Measurements from ENCODE around the gene CDON. TPM values are rescaled to one million over a fixed set of nuclear protein-coding genes. Genes with fewer than 3 reads are reported as not detected.

Gene CDON
- total RNA-seq, 1 donor = 12.3 TPM

GRCh38 chr11:126106594-126107328 lies 44.1 kb upstream of the CDON start:
- Histone ChIP-seq H2AFZ (ENCODE audit: low read length) (peak overlapping the region; percentile 38), H3K36me3 (ENCODE audit: insufficient read depth, low read length) (no peaks in the 10 kb centered on the region), H3K4me3 (ENCODE audit: insufficient read depth, low read length) (no peak overlapping the region), H3K79me2 (ENCODE audit: insufficient read depth, low read length) (no peaks in the 10 kb centered on the region), H3K4me2 (ENCODE audit: insufficient read depth, low read length) (no peak overlapping the region), H3K9me3 (ENCODE audit: low read depth, low read length) (no peaks in the 10 kb centered on the region), H3K27me3 (ENCODE audit: insufficient read depth, low read length) (no peaks in the 10 kb centered on the region), H3K4me1 (ENCODE audit: insufficient read depth, low read length) (peaks cover 21% of the 10 kb centered on the region), H4K20me1 (ENCODE audit: insufficient read depth, low read length) (no peaks in the 10 kb centered on the region), H3K27ac (ENCODE audit: low read depth, low read length) (no peak overlapping the region)
- no peak for DNase-seq (ENCODE audit: insufficient read length, low spot score, missing footprints)
- no peak for TF ChIP-seq CTCF (IDR thresholded peaks at IDR 0.05; ENCODE audit: extremely low read depth, low read depth, low read length)

- no peaks in the 10 kb centered on the region for H4K20me1 ChIP-seq (ENCODE audit: insufficient read depth, low read length)
- no peak overlapping the region for H2AFZ ChIP-seq (ENCODE audit: low read length)
- H3K9me3 ChIP-seq (ENCODE audit: low read depth, low read length) = no peaks in the 10 kb centered on the region
- H3K36me3 ChIP-seq (ENCODE audit: insufficient read depth, low read length) = no peaks in the 10 kb centered on the region
- H3K4me1 ChIP-seq (ENCODE audit: insufficient read depth, low read length) = peaks cover 18% of the 10 kb centered on the region
- H3K79me2 ChIP-seq (ENCODE audit: insufficient read depth, low read length) = no peaks in the 10 kb centered on the region
- H3K4me2 ChIP-seq (ENCODE audit: insufficient read depth, low read length) = no peak overlapping the region
- no peak overlapping the region for H3K4me3 ChIP-seq (ENCODE audit: insufficient read depth, low read length)
- no peak for TF ChIP-seq CTCF (IDR thresholded peaks at IDR 0.05; ENCODE audit: extremely low read depth, low read depth, low read length)
- no peak overlapping the region for H3K27ac ChIP-seq (ENCODE audit: low read depth, low read length)
- DNase-seq (ENCODE audit: insufficient read length, low spot score, missing footprints) = no peak
- H3K27me3 ChIP-seq (ENCODE audit: insufficient read depth, low read length) = no peaks in the 10 kb centered on the region
Measured at GRCh38 chr11:126105748-126106080, 43.0 kb upstream of the CDON start.

- TF ChIP-seq CTCF (IDR thresholded peaks at IDR 0.05; ENCODE audit: extremely low read depth, low read depth, low read length) = no peak
- H4K20me1 ChIP-seq (ENCODE audit: insufficient read depth, low read length) = no peaks in the 10 kb centered on the region
- DNase-seq (ENCODE audit: insufficient read length, low spot score, missing footprints) = no peak
- peaks cover 12% of the 10 kb centered on the region for H3K4me1 ChIP-seq (ENCODE audit: insufficient read depth, low read length)
- no peak overlapping the region for H3K4me3 ChIP-seq (ENCODE audit: insufficient read depth, low read length)
- H3K4me2 ChIP-seq (ENCODE audit: insufficient read depth, low read length) = no peak overlapping the region
- H2AFZ ChIP-seq (ENCODE audit: low read length) = no peak overlapping the region
- no peaks in the 10 kb centered on the region for H3K9me3 ChIP-seq (ENCODE audit: low read depth, low read length)
- H3K27me3 ChIP-seq (ENCODE audit: insufficient read depth, low read length) = no peaks in the 10 kb centered on the region
- H3K36me3 ChIP-seq (ENCODE audit: insufficient read depth, low read length) = no peaks in the 10 kb centered on the region
- no peak overlapping the region for H3K27ac ChIP-seq (ENCODE audit: low read depth, low read length)
- H3K79me2 ChIP-seq (ENCODE audit: insufficient read depth, low read length) = no peaks in the 10 kb centered on the region
Measured at GRCh38 chr11:126105022-126105747, 42.5 kb upstream of the CDON start.

- TF ChIP-seq CTCF (IDR thresholded peaks at IDR 0.05; ENCODE audit: extremely low read depth, low read depth, low read length) = no peak
- no peak overlapping the region for H3K4me2 ChIP-seq (ENCODE audit: insufficient read depth, low read length)
- no peak overlapping the region for H2AFZ ChIP-seq (ENCODE audit: low read length)
- H3K4me3 ChIP-seq (ENCODE audit: insufficient read depth, low read length) = no peak overlapping the region
- no peak overlapping the region for H3K27ac ChIP-seq (ENCODE audit: low read depth, low read length)
- peaks cover 5% of the 10 kb centered on the region for H3K4me1 ChIP-seq (ENCODE audit: insufficient read depth, low read length)
- H3K36me3 ChIP-seq (ENCODE audit: insufficient read depth, low read length) = no peaks in the 10 kb centered on the region
- H4K20me1 ChIP-seq (ENCODE audit: insufficient read depth, low read length) = no peaks in the 10 kb centered on the region
- no peaks in the 10 kb centered on the region for H3K27me3 ChIP-seq (ENCODE audit: insufficient read depth, low read length)
- no peaks in the 10 kb centered on the region for H3K9me3 ChIP-seq (ENCODE audit: low read depth, low read length)
- H3K79me2 ChIP-seq (ENCODE audit: insufficient read depth, low read length) = no peaks in the 10 kb centered on the region
- no peak for DNase-seq (ENCODE audit: insufficient read length, low spot score, missing footprints)
Measured at GRCh38 chr11:126104420-126104819, 41.8 kb upstream of the CDON start.

All from osteoblast (primary cell).